SK-N-MC (cell line): ENCODE data around the gene KCNQ1.

Experiments used
- EZH2 ChIP-seq: fragments of 200-600 bp; sonication (generic); IDR thresholded peaks from one replicate; pipeline ENCODE4 v1.6.1; 2017; ENCODE audit warnings: antibody characterized with exemption
- POLR2AphosphoS5 ChIP-seq: IDR thresholded peaks from 2 replicates; pipeline ENCODE4 v1.6.1; 2012; ENCODE audit warnings: mild to moderate bottlenecking, low read depth, low read length, borderline replicate concordance

DNA sequence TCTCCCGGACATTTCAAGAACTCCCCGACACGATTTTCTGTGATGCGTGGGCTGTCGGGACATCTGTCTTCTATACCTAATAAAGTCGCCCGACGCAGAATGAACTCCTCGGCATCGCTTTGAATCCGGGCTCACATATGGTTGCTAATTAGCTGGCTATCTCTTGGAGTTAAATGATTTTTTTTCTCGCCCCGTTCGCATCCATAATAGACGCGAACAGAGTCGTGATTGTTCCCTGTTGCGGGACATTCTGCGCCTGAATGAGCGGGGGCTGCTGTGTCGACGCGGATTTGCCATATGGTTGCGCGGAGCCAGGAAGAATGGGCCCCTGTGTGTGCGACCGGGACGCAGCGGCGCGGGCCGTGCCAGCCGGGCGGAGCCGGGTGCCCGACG is 424.3 kb downstream of the KCNQ1 start:
- no peak for TF ChIP-seq EZH2
- no peak for TF ChIP-seq POLR2AphosphoS5
